H1 (cell line): ENCODE measurements around the gene TOP3B. TPM values are rescaled to one million over a fixed set of nuclear protein-coding genes. Genes with fewer than 3 reads are reported as not detected.

Experiments
- CTCF ChIA-PET: fragments of 300-600 bp; sonication (Branson Sonifier 250); formaldehyde crosslinking; loops from one replicate; lab custom pipeline; 2021; ENCODE audit not compliant: partially characterized antibody; lab: Charles Lee
- POLR2A ChIA-PET: fragments of 300-600 bp; sonication (Branson Sonifier 250); formaldehyde crosslinking; loops from one replicate; lab custom pipeline; 2021; ENCODE audit warnings: inconsistent platforms; ENCODE audit not compliant: partially characterized antibody; lab: Charles Lee
- DNase-seq, 2 experiments: peaks; one replicate each; pipeline versions ENCODE4 v3.0.0 to v3.0.0-alpha.2; 2010 to 2022; ENCODE audit warnings: low spot score in 2 of 2, low read depth in 1 of 2, mixed read lengths in 1 of 2
- FAIRE-seq: peaks from 2 replicates; lab custom pipeline; 2011; peaks lifted over from hg19 to GRCh38; lab: Jason Lieb, UNC
- H2AFZ ChIP-seq: 2 replicates; pipeline ENCODE4 v1.8.1; 2012; ENCODE audit warnings: low read length, inconsistent platforms
- H2AK5ac ChIP-seq: 2 replicates; pipeline ENCODE4 v1.6.1; 2013; ENCODE audit warnings: low read depth, low read length
- H2BK120ac ChIP-seq: replicated peaks from 2 replicates; pipeline ENCODE3; 2013; ENCODE audit warnings: low read depth, low read length, inconsistent platforms
- H2BK12ac ChIP-seq: 2 replicates; pipeline ENCODE4 v1.6.1; 2013; ENCODE audit warnings: low read depth, low read length
- H2BK15ac ChIP-seq: 2 replicates; pipeline ENCODE4 v1.6.1; 2013; ENCODE audit warnings: low read length
- H2BK20ac ChIP-seq: 2 replicates; pipeline ENCODE4 v1.6.1; 2013; ENCODE audit warnings: low read length
- H2BK5ac ChIP-seq: 2 replicates; pipeline ENCODE4 v1.6.1; 2013; ENCODE audit warnings: low read depth, low read length
- H3K14ac ChIP-seq: 2 replicates; pipeline ENCODE4 v1.6.1; 2013; ENCODE audit warnings: inconsistent platforms; ENCODE audit not compliant: insufficient read length
- H3K18ac ChIP-seq: 2 replicates; pipeline ENCODE4 v1.6.1; 2013; ENCODE audit warnings: low read length; ENCODE audit errors: extremely low read depth
- H3K23ac ChIP-seq: 2 replicates; pipeline ENCODE4 v1.6.1; 2013; ENCODE audit warnings: inconsistent platforms; ENCODE audit not compliant: insufficient read length
- H3K23me2 ChIP-seq: 2 replicates; pipeline ENCODE4 v1.6.1; 2013; ENCODE audit warnings: low read depth, low read length
- H3K27ac ChIP-seq: 2 replicates; pipeline ENCODE4 v1.6.1; 2011; ENCODE audit warnings: low read depth, low read length, inconsistent platforms
- H3K27me3 ChIP-seq, 4 experiments: replicated peaks in 1 of 4; 1 replicate in 1 of 4; 2 replicates in 3 of 4; pipeline versions ENCODE4 v1.6.1 to v1.8.1; 2011 to 2013; ENCODE audit warnings: low read length in 3 of 4, mild to moderate bottlenecking in 3 of 4, inconsistent platforms in 2 of 4, mixed read lengths in 2 of 4, moderate library complexity in 1 of 4; ENCODE audit not compliant: control insufficient read depth in 3 of 4, insufficient read depth in 3 of 4; ENCODE audit errors: extremely low read depth in 1 of 4
- H3K36me3 ChIP-seq, 4 experiments: 2 replicates each; pipeline versions ENCODE4 v1.6.1 to v1.8.1; 2011 to 2013; ENCODE audit warnings: mild to moderate bottlenecking in 4 of 4, low read length in 3 of 4, moderate library complexity in 2 of 4, control low read depth in 1 of 4, inconsistent platforms in 1 of 4; ENCODE audit not compliant: insufficient read depth in 4 of 4, control insufficient read depth in 2 of 4
- H3K4ac ChIP-seq: replicated peaks from 2 replicates; pipeline ENCODE3; 2013; ENCODE audit warnings: low read length, low read depth, mixed read lengths, inconsistent platforms; ENCODE audit not compliant: insufficient read length
- H3K4me1 ChIP-seq, 4 experiments: replicated peaks in 1 of 4; 1 replicate in 1 of 4; 2 replicates in 3 of 4; pipeline versions ENCODE4 v1.6.1 to v1.8.1; 2011 to 2013; ENCODE audit warnings: low read length in 3 of 4, inconsistent platforms in 2 of 4, mixed read lengths in 1 of 4; ENCODE audit not compliant: insufficient read depth in 4 of 4, control insufficient read depth in 3 of 4
- H3K4me2 ChIP-seq, 2 experiments: 2 replicates each; pipeline versions ENCODE4 v1.6.1 to v1.8.1; 2011 to 2013; ENCODE audit warnings: low read depth in 2 of 2, low read length in 2 of 2, control low read depth in 1 of 2, inconsistent platforms in 1 of 2, mild to moderate bottlenecking in 1 of 2; ENCODE audit not compliant: insufficient read depth in 1 of 2
- H3K4me3 ChIP-seq, 4 experiments: fragments of 200-600, 300-600 bp in 1 of 4; sonication (generic), shearing (Covaris generic), sonication (Bioruptor Twin) in 1 of 4; 2 replicates each; pipeline versions ENCODE4 v1.5.1 to v1.8.1; 2011 to 2016; ENCODE audit warnings: low read length in 4 of 4, low read depth in 3 of 4, control low read depth in 2 of 4, inconsistent platforms in 2 of 4, mild to moderate bottlenecking in 2 of 4, mixed read lengths in 1 of 4, moderate library complexity in 1 of 4; ENCODE audit not compliant: insufficient read depth in 2 of 4; ENCODE audit errors: extremely low read depth in 1 of 4
- H3K56ac ChIP-seq: replicated peaks from 2 replicates; pipeline ENCODE3; 2013; ENCODE audit warnings: low read depth, mild to moderate bottlenecking, mixed read lengths, low read length, inconsistent platforms; ENCODE audit not compliant: insufficient read length
- H3K79me1 ChIP-seq: 2 replicates; pipeline ENCODE4 v1.6.1; 2013; ENCODE audit warnings: low read depth, low read length, control low read depth
- H3K79me2 ChIP-seq, 2 experiments: 2 replicates each; pipeline versions ENCODE4 v1.6.1 to v1.8.1; 2012 to 2013; ENCODE audit warnings: low read length in 2 of 2, mild to moderate bottlenecking in 2 of 2, inconsistent platforms in 1 of 2; ENCODE audit not compliant: insufficient read depth in 2 of 2, control insufficient read depth in 1 of 2
- H3K9ac ChIP-seq, 4 experiments: replicated peaks in 1 of 4; 1 replicate in 1 of 4; 2 replicates in 3 of 4; pipeline versions ENCODE4 v1.6.1 to v1.8.1; 2011 to 2013; ENCODE audit warnings: low read depth in 3 of 4, low read length in 3 of 4, control low read depth in 2 of 4, mild to moderate bottlenecking in 2 of 4, moderate library complexity in 2 of 4, inconsistent platforms in 1 of 4; ENCODE audit errors: extremely low read depth in 1 of 4
- H3K9me3 ChIP-seq, 2 experiments: 2 replicates each; pipeline versions ENCODE4 v1.6.1 to v1.8.1; 2012 to 2013; ENCODE audit warnings: mild to moderate bottlenecking in 2 of 2, moderate library complexity in 2 of 2, control low read depth in 1 of 2, inconsistent platforms in 1 of 2, low read depth in 1 of 2, low read length in 1 of 2, mixed read lengths in 1 of 2; ENCODE audit not compliant: insufficient read depth in 2 of 2
- H4K20me1 ChIP-seq, 2 experiments: replicated peaks in 1 of 2; 2 replicates each; pipeline versions ENCODE3 to v1.8.1; 2011 to 2013; ENCODE audit warnings: inconsistent platforms in 2 of 2, low read length in 2 of 2, mild to moderate bottlenecking in 1 of 2; ENCODE audit not compliant: insufficient read depth in 2 of 2, control insufficient read depth in 1 of 2
- H4K5ac ChIP-seq: 2 replicates; pipeline ENCODE4 v1.6.1; 2013; ENCODE audit warnings: low read length, low read depth, mixed read lengths, inconsistent platforms; ENCODE audit not compliant: insufficient read length
- H4K8ac ChIP-seq: 2 replicates; pipeline ENCODE4 v1.8.0; 2013; ENCODE audit warnings: mild to moderate bottlenecking, moderate library complexity, low read length, inconsistent platforms; ENCODE audit not compliant: insufficient read depth; ENCODE audit errors: extremely low read depth
- H4K91ac ChIP-seq: replicated peaks from 2 replicates; pipeline ENCODE3; 2013; ENCODE audit warnings: low read length, mixed read lengths, inconsistent platforms; ENCODE audit not compliant: insufficient read length
- ATF3 ChIP-seq: IDR thresholded peaks from 2 replicates; pipeline ENCODE4 v1.6.1; 2011; ENCODE audit warnings: low read depth, mild to moderate bottlenecking, low read length; ENCODE audit not compliant: insufficient read depth
- BACH1 ChIP-seq: IDR thresholded peaks from 2 replicates; pipeline ENCODE4 v1.6.1; 2012; ENCODE audit warnings: low read length, improper control_type of control experiment
- CREB1 ChIP-seq: IDR thresholded peaks from 2 replicates; pipeline ENCODE4 v1.6.1; 2012; ENCODE audit warnings: inconsistent platforms
- HDAC6 ChIP-seq: IDR thresholded peaks from one replicate; pipeline ENCODE4 v1.7.1; 2012; ENCODE audit warnings: low read depth, mild to moderate bottlenecking, inconsistent platforms, low read length, moderate library complexity
- KDM1A ChIP-seq: fragments of 200-600, 300-600 bp; sonication (generic); IDR thresholded peaks from 2 replicates; pipeline ENCODE4 v1.7.1; 2016; ENCODE audit warnings: mild to moderate bottlenecking, low read length, borderline replicate concordance
- MAFK ChIP-seq: IDR thresholded peaks from 2 replicates; pipeline ENCODE4 v1.6.1; 2012; ENCODE audit warnings: low read depth, mild to moderate bottlenecking, improper control_type of control experiment, low read length
- NRF1 ChIP-seq: IDR thresholded peaks from 2 replicates; pipeline ENCODE4 v1.6.1; 2011; ENCODE audit warnings: mild to moderate bottlenecking, low read depth, low read length, improper control_type of control experiment
- RBBP5 ChIP-seq: IDR thresholded peaks from 2 replicates; pipeline ENCODE4 v1.7.1; 2012; ENCODE audit warnings: low read depth, mild to moderate bottlenecking, inconsistent platforms, low read length, moderate library complexity, borderline replicate concordance
- RXRA ChIP-seq: IDR thresholded peaks from 2 replicates; pipeline ENCODE4 v1.6.1; 2011; ENCODE audit warnings: low read depth, mild to moderate bottlenecking, low read length, moderate library complexity; ENCODE audit not compliant: insufficient read depth
- SIRT6 ChIP-seq: IDR thresholded peaks from one replicate; pipeline ENCODE4 v1.7.1; 2012; ENCODE audit warnings: low read length, inconsistent platforms
- SP2 ChIP-seq: IDR thresholded peaks from 2 replicates; pipeline ENCODE4 v1.6.1; 2012; ENCODE audit warnings: mild to moderate bottlenecking, low read length, inconsistent platforms
- SP4 ChIP-seq: IDR thresholded peaks from 2 replicates; pipeline ENCODE4 v1.6.1; 2012; ENCODE audit warnings: low read length, inconsistent platforms
- TBP ChIP-seq: IDR thresholded peaks from 2 replicates; pipeline ENCODE4 v1.6.1; 2011; ENCODE audit warnings: low read depth, low read length, improper control_type of control experiment
- WGBS, 2 experiments: shearing (Covaris generic) in 1 of 2; methylation state at CpG; one replicate each; pipeline versions ENCODE4 v1.1.6 to v1.1.7; 2013 to 2015; ENCODE audit warnings: low lambda C conversion rate in 2 of 2, mixed read lengths in 2 of 2, inconsistent platforms in 1 of 2, low coverage in 1 of 2, missing lambda C conversion rate in 1 of 2; ENCODE audit not compliant: insufficient replicate concordance in 2 of 2, insufficient coverage in 1 of 2, insufficient read length in 1 of 2; ENCODE audit errors: extremely low coverage in 1 of 2, missing lambda C conversion rate in 1 of 2; 5-methylcytosine and 5-hydroxymethylcytosine counted together
- polyA plus RNA-seq, 7 experiments: library from polyadenylated mRNA; depleted of rRNA in 3 of 7; stranded (reverse) in 5 of 7; unstranded in 2 of 7; fragments of >200 nt in 5 of 7; fragments of 200-250 nt in 2 of 7; gene quantifications; 1 replicate in 5 of 7; 2 replicates in 1 of 7; 4 replicates in 1 of 7; pipeline versions ENCODE4 v1.2.1 to v1.2.3, GENCODE V29; 2011 to 2013; ENCODE audit warnings: missing spikeins in 2 of 7, mixed read lengths in 2 of 7
- total RNA-seq: library from RNA; stranded (reverse); fragmentation: NEBNext Ultra II Directional; extraction: Animal tissue kit (Norgen Biotek cat#: 25700); gene quantifications from 2 replicates; pipeline ENCODE4 v1.2.1, GENCODE V29; 2021

TOP3B gene
- total and polyA plus RNA-seq, 2 of the 8 experiments (the other 6 are each of a cell fraction or from before 2014, with no cell fraction given) = 30.4 to 52.8 TPM

- POLR2A ChIA-PET = interaction anchor here (1.0 to 1.9 kb wide), 9 partner anchors 13 to 273 kb away, joined by 3 to 8 read pairs (median 4); partner anchors contain the start of genes MAPK1, PPIL2 and YPEL1
- CTCF ChIA-PET = interaction anchor here (0.6 to 7.4 kb wide), 22 partner anchors 11 to 291 kb away, joined by 3 to 60 read pairs (median 4); partner anchors contain the start of genes PPIL2 and PPM1F
- H2AK5ac ChIP-seq = no peak overlapping the region
- TF ChIP-seq BACH1 (no peak), RXRA (no peak), SP2 (no peak), MAFK (no peak), RBBP5 (no peak), CREB1 (no peak), TBP (no peak), ATF3 (no peak), KDM1A (no peak), SP4 (no peak), SIRT6 (no peak), NRF1 (no peak), HDAC6 (no peak)
These were observed 43.7 kb downstream of the TOP3B start for GRCh38 chr22:21938906-21939305.

More at GRCh38 chr22:21938906-21939305, 43.7 kb downstream of the TOP3B start:
- Histone ChIP-seq H3K9me3 (no peaks in the 10 kb centered on the region), H3K79me1 (no peaks in the 10 kb centered on the region), H3K56ac (no peak overlapping the region), H3K36me3 (no peaks in the 10 kb centered on the region), H3K4ac (no peak overlapping the region), H4K20me1 (peaks cover 0 to 2% of the 10 kb centered on the region in 2 experiments), H2AFZ (no peak overlapping the region), H3K4me3 (peak overlapping the region in 1 of 4 experiments; percentile 77; a peak in 2 of 8 replicates), H2BK120ac (no peak overlapping the region), H3K4me2 (no peak overlapping the region), H2BK20ac (no peak overlapping the region), H3K14ac (no peak overlapping the region), H2BK5ac (0 out of 2 replicates have a peak overlapping the region, but pooled peaks have one; percentile 31), H3K23ac (no peak overlapping the region), H3K27me3 (no peaks in the 10 kb centered on the region), H3K9ac (no peak overlapping the region), H3K4me1 (peaks cover 0 to 7% (median under 1%) of the 10 kb centered on the region in 4 experiments; a peak in 4 of 7 replicates), H4K8ac (no peak overlapping the region), H2BK15ac (no peak overlapping the region), H4K91ac (no peak overlapping the region), H3K79me2 (no peaks in the 10 kb centered on the region), H2BK12ac (no peak overlapping the region), H3K23me2 (no peaks in the 10 kb centered on the region), H3K27ac (no peak overlapping the region), H4K5ac (no peak overlapping the region), H3K18ac (no peak overlapping the region)
- FAIRE-seq (no peak), DNase-seq (no peak)
- WGBS, 2 experiments = 83% methylated on average over 11 of the region's 11 CpGs; no CpG with 5 or more reads in 1 of the 2 experiments
